ENCODE measurements around the gene ALAS1. TPM values are rescaled to one million over a fixed set of nuclear protein-coding genes. Genes with fewer than 3 reads are reported as not detected.
"Not testable (repeated sequence)": the region's sequence is repeated elsewhere in the genome, so short reads cannot be mapped to it uniquely, and the experiment has no call there.

ALAS1 gene
- total RNA-seq, 1 donor from 2014 or later: 41.5 TPM

DNA sequence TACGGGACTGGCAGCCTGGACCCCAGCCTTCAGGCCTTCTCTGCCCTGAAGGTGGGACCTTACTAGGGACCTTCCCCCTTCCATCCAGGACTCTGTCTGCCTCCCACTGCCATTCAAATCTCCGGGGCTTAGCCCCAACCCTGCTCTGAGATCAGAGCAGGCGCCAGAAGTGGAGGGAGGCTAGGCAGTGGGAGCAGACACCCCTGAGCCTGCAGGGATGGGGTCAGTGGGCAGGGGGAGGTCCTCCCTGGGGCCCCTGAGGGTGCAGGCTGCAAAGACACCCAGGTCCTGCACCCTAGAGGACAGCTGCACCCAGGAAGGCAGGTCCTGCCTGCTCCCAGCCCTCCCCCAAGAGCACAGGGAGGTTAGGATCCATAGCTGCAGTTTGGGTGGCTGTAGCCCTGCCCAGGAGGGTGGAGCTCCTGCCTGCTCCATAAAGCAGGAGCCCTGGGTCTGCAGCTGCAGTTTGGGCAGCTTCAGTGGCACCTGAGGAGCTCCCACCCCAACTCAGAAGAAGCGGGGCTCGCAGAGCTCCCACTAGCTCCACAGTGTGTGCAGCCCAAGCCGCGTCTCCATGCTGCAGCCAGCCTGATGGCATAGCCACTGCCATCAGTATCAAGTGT, 35.6 kb upstream of the ALAS1 start:
- intact Hi-C loops (cut with DNase I): no loop called here
- peak in 1 of 2 donors; percentile 54 for DNase-seq (ENCODE audit: extremely low spot score in 2 of 2)

DNA sequence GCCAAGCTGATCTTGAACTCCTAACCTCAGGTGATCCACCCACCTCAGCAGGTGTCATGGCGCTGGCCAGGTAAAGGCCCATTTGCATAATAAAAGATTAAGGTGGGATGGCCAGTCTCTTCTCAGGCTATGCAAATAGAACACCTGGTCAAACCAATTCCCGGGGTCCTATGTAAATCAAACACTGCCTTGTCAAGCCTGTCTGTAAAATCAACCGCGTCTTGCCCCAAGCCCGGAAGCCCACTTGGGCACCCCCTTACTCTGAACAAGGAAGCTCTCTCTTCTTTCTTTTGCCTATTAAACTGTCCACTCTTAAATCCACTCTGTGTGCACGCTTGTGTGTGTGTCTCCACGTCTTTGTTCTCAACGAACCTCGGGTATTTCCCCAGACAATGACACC, 30.7 kb upstream of the ALAS1 start:
- DNase-seq (ENCODE audit: extremely low spot score in 2 of 2): no peak
- Histone ChIP-seq H3K9me3 (no peaks in the 10 kb centered on the region), H3K4me3 (no peak overlapping the region), H3K4me1 (no peaks in the 10 kb centered on the region), H3K27ac (no peak overlapping the region), H3K36me3 (no peaks in the 10 kb centered on the region), H3K27me3 (no peaks in the 10 kb centered on the region)
- intact Hi-C loops (cut with DNase I): no loop called here
- no peak for TF ChIP-seq POLR2A (IDR thresholded peaks at IDR 0.05)
- TF ChIP-seq POLR2AphosphoS5 (IDR thresholded peaks at IDR 0.05; ENCODE audit: insufficient read depth in 1 of 2, low read depth in 1 of 2): no peak
- TF ChIP-seq, protein P1, sequence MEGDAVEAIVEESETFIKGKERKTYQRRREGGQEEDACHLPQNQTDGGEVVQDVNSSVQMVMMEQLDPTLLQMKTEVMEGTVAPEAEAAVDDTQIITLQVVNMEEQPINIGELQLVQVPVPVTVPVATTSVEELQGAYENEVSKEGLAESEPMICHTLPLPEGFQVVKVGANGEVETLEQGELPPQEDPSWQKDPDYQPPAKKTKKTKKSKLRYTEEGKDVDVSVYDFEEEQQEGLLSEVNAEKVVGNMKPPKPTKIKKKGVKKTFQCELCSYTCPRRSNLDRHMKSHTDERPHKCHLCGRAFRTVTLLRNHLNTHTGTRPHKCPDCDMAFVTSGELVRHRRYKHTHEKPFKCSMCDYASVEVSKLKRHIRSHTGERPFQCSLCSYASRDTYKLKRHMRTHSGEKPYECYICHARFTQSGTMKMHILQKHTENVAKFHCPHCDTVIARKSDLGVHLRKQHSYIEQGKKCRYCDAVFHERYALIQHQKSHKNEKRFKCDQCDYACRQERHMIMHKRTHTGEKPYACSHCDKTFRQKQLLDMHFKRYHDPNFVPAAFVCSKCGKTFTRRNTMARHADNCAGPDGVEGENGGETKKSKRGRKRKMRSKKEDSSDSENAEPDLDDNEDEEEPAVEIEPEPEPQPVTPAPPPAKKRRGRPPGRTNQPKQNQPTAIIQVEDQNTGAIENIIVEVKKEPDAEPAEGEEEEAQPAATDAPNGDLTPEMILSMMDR (IDR thresholded peaks at IDR 0.05): no peak

More for the DNA sequence above, 35.6 kb upstream of the ALAS1 start:
- Histone ChIP-seq H3K36me3 (no peaks in the 10 kb centered on the region), H3K27me3 (no peaks in the 10 kb centered on the region), H3K4me3 (no peak overlapping the region), H3K9me3 (no peaks in the 10 kb centered on the region), H3K27ac (no peak overlapping the region), H3K4me1 (no peaks in the 10 kb centered on the region)
- TF ChIP-seq, protein P1 (IDR thresholded peaks at IDR 0.05): no peak
- no peak for TF ChIP-seq POLR2A (IDR thresholded peaks at IDR 0.05)
- no peak for TF ChIP-seq POLR2AphosphoS5 (IDR thresholded peaks at IDR 0.05; ENCODE audit: insufficient read depth in 1 of 2, low read depth in 1 of 2)

- H3K4me1 ChIP-seq; H3K9me3 ChIP-seq; DNase-seq (ENCODE audit: extremely low spot score in 2 of 2); H3K27me3 ChIP-seq; intact Hi-C loops (cut with DNase I); H3K36me3 ChIP-seq; H3K27ac ChIP-seq; H3K4me3 ChIP-seq: not testable (repeated sequence)
Observed at GRCh38 chr3:52170217-52170616, 27.7 kb upstream of the ALAS1 start.

DNA sequence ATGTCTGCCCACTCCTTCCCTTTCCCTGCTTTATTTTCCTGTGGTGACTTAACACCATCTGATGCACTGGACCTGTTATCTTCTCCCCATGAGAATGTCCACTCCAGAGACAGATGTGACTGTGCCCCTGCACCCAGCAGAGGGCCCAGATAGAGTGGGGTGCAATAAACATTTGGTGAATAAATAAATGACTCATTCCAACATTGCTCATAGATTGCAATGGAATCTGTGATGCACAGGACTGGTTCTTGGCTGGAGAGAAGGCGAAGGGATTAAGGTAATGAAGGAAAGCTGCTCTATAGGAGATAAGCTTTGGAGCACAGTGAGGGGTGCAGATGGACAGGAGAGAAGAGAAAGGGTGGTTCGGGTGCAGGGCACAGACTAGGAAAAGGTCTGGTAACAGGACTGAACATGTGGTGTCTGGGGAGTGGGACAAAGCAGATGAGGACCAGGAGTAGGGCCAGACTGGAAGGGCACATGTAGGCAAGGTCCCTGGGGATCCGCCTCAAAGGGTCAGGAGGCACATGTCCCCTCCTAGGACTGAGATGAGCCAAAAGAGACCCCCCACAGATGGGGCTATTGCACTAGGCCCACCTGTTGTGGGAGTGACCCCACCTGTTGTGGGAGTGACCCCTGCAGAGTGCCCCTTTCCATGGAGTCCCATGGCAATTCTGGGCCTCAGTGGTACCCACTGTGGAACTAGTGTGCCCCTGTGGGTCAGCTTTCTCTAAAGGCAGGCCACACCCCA, 26.3 kb upstream of the ALAS1 start:
- Histone ChIP-seq H3K9me3 (no peaks in the 10 kb centered on the region), H3K36me3 (no peaks in the 10 kb centered on the region), H3K4me1 (peaks cover 2% of the 10 kb centered on the region), H3K27me3 (no peaks in the 10 kb centered on the region), H3K27ac (no peak overlapping the region), H3K4me3 (no peak overlapping the region)
- TF ChIP-seq POLR2A (IDR thresholded peaks at IDR 0.05) (no peak), POLR2AphosphoS5 (IDR thresholded peaks at IDR 0.05; ENCODE audit: insufficient read depth in 1 of 2, low read depth in 1 of 2) (no peak)
- TF ChIP-seq, protein P1 (IDR thresholded peaks at IDR 0.05): no peak
- intact Hi-C loops (cut with DNase I): no loop called here
- peak in 1 of 2 donors; percentile 74 for DNase-seq (ENCODE audit: extremely low spot score in 2 of 2)

GRCh38 chr3:52172262-52172757, 25.6 kb upstream of the ALAS1 start:
- TF ChIP-seq, protein P1 (IDR thresholded peaks at IDR 0.05): no peak
- TF ChIP-seq POLR2A (IDR thresholded peaks at IDR 0.05) (no peak), POLR2AphosphoS5 (IDR thresholded peaks at IDR 0.05; ENCODE audit: insufficient read depth in 1 of 2, low read depth in 1 of 2) (no peak)
- Histone ChIP-seq H3K4me3 (no peak overlapping the region), H3K27me3 (no peaks in the 10 kb centered on the region), H3K9me3 (no peaks in the 10 kb centered on the region), H3K27ac (no peak overlapping the region), H3K36me3 (no peaks in the 10 kb centered on the region), H3K4me1 (peaks cover 8% of the 10 kb centered on the region)
- intact Hi-C loops (cut with DNase I): no loop called here
- DNase-seq (ENCODE audit: extremely low spot score in 2 of 2): peak in 1 of 2 donors; percentile 58
